WTC11 (cell line): ENCODE measurements around the gene GRWD1. TPM values are rescaled to one million over a fixed set of nuclear protein-coding genes. Genes with fewer than 3 reads are reported as not detected.

Experiments
- ATAC-seq: fragments of 200-7000 bp; cut with Tn5 transposase; 2 replicates; pipeline ENCODE4 v1.10.0; 2021; ENCODE audit warnings: mild to moderate bottlenecking, moderate library complexity
- CTCF ChIA-PET: fragments of 300-600 bp; sonication (Branson Sonifier 250); formaldehyde crosslinking; loops from one replicate; lab custom pipeline; 2021; ENCODE audit warnings: antibody characterized with exemption; lab: Charles Lee
- POLR2A ChIA-PET: fragments of 350-600 bp; sonication (Branson Sonifier 250); formaldehyde crosslinking; loops from one replicate; lab custom pipeline; 2021; ENCODE audit warnings: antibody characterized with exemption; lab: Charles Lee
- DNase-seq: peaks from one replicate; pipeline ENCODE4 v3.0.0; 2021; ENCODE audit warnings: low spot score
- H3K27ac Mint-ChIP-seq: 2 replicates; pipeline ENCODE4 v1.8.0; 2021; ENCODE audit warnings: mixed read lengths
- H3K27me3 Mint-ChIP-seq: 2 replicates; pipeline ENCODE4 v1.8.0; 2021; ENCODE audit warnings: low read depth, mild to moderate bottlenecking, moderate library complexity, mixed read lengths
- H3K36me3 Mint-ChIP-seq: 2 replicates; pipeline ENCODE4 v1.8.0; 2021; ENCODE audit warnings: mixed read lengths
- H3K4me1 Mint-ChIP-seq: 2 replicates; pipeline ENCODE4 v1.8.0; 2022; ENCODE audit warnings: mixed read lengths
- H3K4me3 Mint-ChIP-seq: 2 replicates; pipeline ENCODE4 v1.8.0; 2021; ENCODE audit warnings: mild to moderate bottlenecking, moderate library complexity, mixed read lengths
- H3K9me3 Mint-ChIP-seq: 2 replicates; pipeline ENCODE4 v1.8.0; 2021; ENCODE audit warnings: mixed read lengths
- ARID4B ChIP-seq: sonication (generic); formaldehyde crosslinking; IDR thresholded peaks from 2 replicates; pipeline ENCODE4 v1.8.0; 2023; ENCODE audit warnings: missing genetic modification reagents, mild to moderate bottlenecking, borderline replicate concordance
- E2F5 ChIP-seq: sonication (generic); formaldehyde crosslinking; IDR thresholded peaks from 2 replicates; pipeline ENCODE4 v1.8.1; 2022; ENCODE audit warnings: mild to moderate bottlenecking, moderate library complexity, missing genetic modification reagents
- FOXJ3 ChIP-seq: sonication (generic); formaldehyde crosslinking; IDR thresholded peaks from 2 replicates; pipeline ENCODE4 v1.9.0; 2021; ENCODE audit warnings: missing genetic modification reagents, mild to moderate bottlenecking, borderline replicate concordance
- MAX ChIP-seq: sonication (generic); formaldehyde crosslinking; IDR thresholded peaks from 2 replicates; pipeline ENCODE4 v1.8.0; 2022; ENCODE audit warnings: mild to moderate bottlenecking, missing genetic modification reagents
- MYBL2 ChIP-seq: sonication (generic); formaldehyde crosslinking; IDR thresholded peaks from 2 replicates; pipeline ENCODE4 v1.8.1; 2023; ENCODE audit warnings: mild to moderate bottlenecking, moderate library complexity, missing genetic modification reagents
- NR1H2 ChIP-seq: sonication (generic); formaldehyde crosslinking; IDR thresholded peaks from 2 replicates; pipeline ENCODE4 v1.9.0; 2021; ENCODE audit warnings: mild to moderate bottlenecking, moderate library complexity, missing genetic modification reagents
- RORB ChIP-seq: fragments of 250-450 bp; sonication (Bioruptor Pico); IDR thresholded peaks from 2 replicates; pipeline ENCODE4 v1.9.0; 2021; ENCODE audit warnings: mild to moderate bottlenecking
- USF2 ChIP-seq: sonication (generic); formaldehyde crosslinking; IDR thresholded peaks from 2 replicates; pipeline ENCODE4 v1.8.1; 2023; ENCODE audit warnings: mild to moderate bottlenecking, missing genetic modification reagents, moderate library complexity
- ZBTB43 ChIP-seq: sonication (generic); formaldehyde crosslinking; IDR thresholded peaks from 2 replicates; pipeline ENCODE4 v1.8.1; 2023; ENCODE audit warnings: mild to moderate bottlenecking, missing genetic modification reagents
- ZNF121 ChIP-seq: sonication (generic); formaldehyde crosslinking; IDR thresholded peaks from 2 replicates; pipeline ENCODE4 v1.8.0; 2023; ENCODE audit warnings: missing genetic modification reagents
- ZNF219 ChIP-seq: sonication (generic); formaldehyde crosslinking; IDR thresholded peaks from 2 replicates; pipeline ENCODE4 v1.8.0; 2023; ENCODE audit warnings: missing genetic modification reagents, mild to moderate bottlenecking, borderline replicate concordance
- ZNF281 ChIP-seq: sonication (generic); formaldehyde crosslinking; IDR thresholded peaks from 2 replicates; pipeline ENCODE4 v1.8.0; 2023; ENCODE audit warnings: mild to moderate bottlenecking, missing genetic modification reagents
- ZNF671 ChIP-seq: fragments of 250-450 bp; sonication (Bioruptor Pico); IDR thresholded peaks from 2 replicates; pipeline ENCODE4 v1.8.0; 2021; ENCODE audit warnings: mild to moderate bottlenecking
- total RNA-seq: library from RNA; stranded (reverse); gene quantifications from 3 replicates; pipeline ENCODE4 v1.2.3, GENCODE V29; 2021
- TF ChIP-seq, protein P1 (sequence below): fragments of 250-450 bp; sonication (Bioruptor Pico); IDR thresholded peaks from 2 replicates; pipeline ENCODE4 v1.9.0; 2021; ENCODE audit warnings: mild to moderate bottlenecking, borderline replicate concordance
- TF ChIP-seq, protein P2 (sequence below): sonication (generic); formaldehyde crosslinking; IDR thresholded peaks from 2 replicates; pipeline ENCODE4 v1.8.1; 2023; ENCODE audit warnings: mild to moderate bottlenecking, missing genetic modification reagents, moderate library complexity

GRWD1 gene
- total RNA-seq, 1 experiment from 2014 or later = 67.2 TPM

GRCh38 chr19:48396824-48397176 is 49.0 kb upstream of the GRWD1 start:
- Mint-ChIP-seq H3K36me3 (no peaks in the 10 kb centered on the region), H3K27me3 (peaks cover 57% of the 10 kb centered on the region), H3K4me1 (peaks cover 65% of the 10 kb centered on the region), H3K27ac (no peak overlapping the region), H3K9me3 (no peaks in the 10 kb centered on the region), H3K4me3 (no peak overlapping the region)
- ATAC-seq = no peak
- ChIA-PET POLR2A (no interaction called here), CTCF (no interaction called here)
- TF ChIP-seq ZBTB43 (CRISPR knock-in tag) (no peak), NR1H2 (CRISPR knock-in tag) (no peak)
- DNase-seq = no peak

DNA sequence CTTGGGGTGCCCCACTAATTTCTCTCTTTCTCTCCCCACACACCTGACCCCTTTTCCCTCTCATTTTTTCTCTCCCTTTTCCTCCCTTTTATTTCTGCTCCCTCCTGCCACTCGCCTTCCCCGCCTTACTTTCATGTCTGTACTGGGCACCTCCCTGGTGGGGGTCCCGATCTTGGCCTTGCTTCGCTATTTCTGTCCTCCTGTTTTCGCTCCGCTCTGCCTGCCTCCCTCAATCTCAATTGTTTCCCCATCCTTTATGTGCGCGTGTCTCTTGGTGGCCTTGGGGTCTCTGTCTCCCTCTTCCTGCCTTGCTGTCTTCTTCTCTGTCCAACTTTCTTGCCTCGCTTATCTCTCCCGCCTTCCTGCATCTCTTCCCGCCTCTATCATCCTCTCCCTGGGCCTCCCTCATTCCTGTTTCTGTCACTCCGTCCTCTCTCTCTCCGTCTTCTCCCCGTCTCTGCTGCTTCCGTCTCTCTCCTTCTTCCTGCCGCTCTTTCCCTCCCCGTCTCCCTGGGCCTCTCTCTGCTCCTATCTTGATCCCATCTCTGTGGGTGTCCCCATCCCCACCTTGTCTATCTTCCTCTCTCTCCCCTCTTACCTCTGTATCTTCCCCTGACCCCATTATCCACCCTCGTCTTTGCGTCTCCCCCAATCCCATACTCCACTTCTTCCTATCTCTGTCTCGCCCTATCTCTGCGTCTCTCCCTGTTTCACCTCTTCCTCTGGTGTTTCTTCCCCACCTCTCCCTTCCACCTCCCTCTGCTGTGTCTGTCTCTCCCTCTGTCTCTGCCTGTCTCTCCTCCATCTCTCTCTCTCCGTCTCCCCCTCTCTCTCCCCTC is 48.3 kb upstream of the GRWD1 start:
- DNase-seq = no peak
- peaks cover 54% of the 10 kb centered on the region for H3K27me3 Mint-ChIP-seq
- ATAC-seq = no peak
- H3K27ac Mint-ChIP-seq = no peak overlapping the region; the same call in none of the 2 replicates
- peak overlapping the region; percentile 92 for H3K4me3 Mint-ChIP-seq
- ChIA-PET POLR2A (no interaction called here), CTCF (no interaction called here)
- H3K9me3 Mint-ChIP-seq = no peaks in the 10 kb centered on the region
- no peaks in the 10 kb centered on the region for H3K36me3 Mint-ChIP-seq
- H3K4me1 Mint-ChIP-seq = peaks cover 69% of the 10 kb centered on the region
- no peak for TF ChIP-seq USF2
- no peak for TF ChIP-seq ZNF281 (CRISPR knock-in tag)
- no peak for TF ChIP-seq ZNF671 (CRISPR knock-in tag)
- TF ChIP-seq ARID4B (CRISPR knock-in tag) = no peak
- TF ChIP-seq, protein P1, sequence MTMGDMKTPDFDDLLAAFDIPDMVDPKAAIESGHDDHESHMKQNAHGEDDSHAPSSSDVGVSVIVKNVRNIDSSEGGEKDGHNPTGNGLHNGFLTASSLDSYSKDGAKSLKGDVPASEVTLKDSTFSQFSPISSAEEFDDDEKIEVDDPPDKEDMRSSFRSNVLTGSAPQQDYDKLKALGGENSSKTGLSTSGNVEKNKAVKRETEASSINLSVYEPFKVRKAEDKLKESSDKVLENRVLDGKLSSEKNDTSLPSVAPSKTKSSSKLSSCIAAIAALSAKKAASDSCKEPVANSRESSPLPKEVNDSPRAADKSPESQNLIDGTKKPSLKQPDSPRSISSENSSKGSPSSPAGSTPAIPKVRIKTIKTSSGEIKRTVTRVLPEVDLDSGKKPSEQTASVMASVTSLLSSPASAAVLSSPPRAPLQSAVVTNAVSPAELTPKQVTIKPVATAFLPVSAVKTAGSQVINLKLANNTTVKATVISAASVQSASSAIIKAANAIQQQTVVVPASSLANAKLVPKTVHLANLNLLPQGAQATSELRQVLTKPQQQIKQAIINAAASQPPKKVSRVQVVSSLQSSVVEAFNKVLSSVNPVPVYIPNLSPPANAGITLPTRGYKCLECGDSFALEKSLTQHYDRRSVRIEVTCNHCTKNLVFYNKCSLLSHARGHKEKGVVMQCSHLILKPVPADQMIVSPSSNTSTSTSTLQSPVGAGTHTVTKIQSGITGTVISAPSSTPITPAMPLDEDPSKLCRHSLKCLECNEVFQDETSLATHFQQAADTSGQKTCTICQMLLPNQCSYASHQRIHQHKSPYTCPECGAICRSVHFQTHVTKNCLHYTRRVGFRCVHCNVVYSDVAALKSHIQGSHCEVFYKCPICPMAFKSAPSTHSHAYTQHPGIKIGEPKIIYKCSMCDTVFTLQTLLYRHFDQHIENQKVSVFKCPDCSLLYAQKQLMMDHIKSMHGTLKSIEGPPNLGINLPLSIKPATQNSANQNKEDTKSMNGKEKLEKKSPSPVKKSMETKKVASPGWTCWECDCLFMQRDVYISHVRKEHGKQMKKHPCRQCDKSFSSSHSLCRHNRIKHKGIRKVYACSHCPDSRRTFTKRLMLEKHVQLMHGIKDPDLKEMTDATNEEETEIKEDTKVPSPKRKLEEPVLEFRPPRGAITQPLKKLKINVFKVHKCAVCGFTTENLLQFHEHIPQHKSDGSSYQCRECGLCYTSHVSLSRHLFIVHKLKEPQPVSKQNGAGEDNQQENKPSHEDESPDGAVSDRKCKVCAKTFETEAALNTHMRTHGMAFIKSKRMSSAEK (CRISPR knock-in tag) = no peak
- TF ChIP-seq MYBL2 (CRISPR knock-in tag) = no peak
- no peak for TF ChIP-seq MAX
- no peak for TF ChIP-seq RORB (CRISPR knock-in tag)
- no peak for TF ChIP-seq FOXJ3
- no peak for TF ChIP-seq E2F5
- TF ChIP-seq ZNF219 (CRISPR knock-in tag) = no peak
- no peak for TF ChIP-seq ZNF121 (CRISPR knock-in tag)
- TF ChIP-seq, protein P2, sequence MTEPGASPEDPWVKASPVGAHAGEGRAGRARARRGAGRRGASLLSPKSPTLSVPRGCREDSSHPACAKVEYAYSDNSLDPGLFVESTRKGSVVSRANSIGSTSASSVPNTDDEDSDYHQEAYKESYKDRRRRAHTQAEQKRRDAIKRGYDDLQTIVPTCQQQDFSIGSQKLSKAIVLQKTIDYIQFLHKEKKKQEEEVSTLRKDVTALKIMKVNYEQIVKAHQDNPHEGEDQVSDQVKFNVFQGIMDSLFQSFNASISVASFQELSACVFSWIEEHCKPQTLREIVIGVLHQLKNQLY (CRISPR knock-in tag) = no peak
